Measurements from ENCODE around the gene ATP6V1D. TPM values are rescaled to one million over a fixed set of nuclear protein-coding genes. Genes with fewer than 3 reads are reported as not detected.

ATP6V1D gene
- total RNA-seq, 2 experiments from 2014 or later = 46.7 to 48.2 TPM

GRCh38 chr14:67317822-67318221 lies 41.8 kb downstream of the ATP6V1D start:
- POLR2A ChIA-PET = no interaction called here
- Mint-ChIP-seq H3K4me1 (no peaks in the 10 kb centered on the region), H3K36me3 (ENCODE audit: low read depth) (peaks cover 6% of the 10 kb centered on the region), H3K27me3 (no peaks in the 10 kb centered on the region), H3K4me3 (no peak overlapping the region), H3K9me3 (no peaks in the 10 kb centered on the region), H3K27ac (no peak overlapping the region)
- CTCF ChIA-PET = interaction anchor here (1.1 kb wide), 1 partner anchor 42 kb away, joined by 3 read pairs; the partner anchor contains the start of gene ATP6V1D
- DNase-seq = no peak

GRCh38 chr14:67313153-67313552 lies 46.5 kb downstream of the ATP6V1D start:
- Mint-ChIP-seq H3K4me1 (no peaks in the 10 kb centered on the region), H3K27ac (no peak overlapping the region)
- CTCF ChIA-PET = interaction anchor here (2.4 kb wide), 1 partner anchor 27 kb away, joined by 5 read pairs; no protein-coding TSS in a partner anchor

DNA sequence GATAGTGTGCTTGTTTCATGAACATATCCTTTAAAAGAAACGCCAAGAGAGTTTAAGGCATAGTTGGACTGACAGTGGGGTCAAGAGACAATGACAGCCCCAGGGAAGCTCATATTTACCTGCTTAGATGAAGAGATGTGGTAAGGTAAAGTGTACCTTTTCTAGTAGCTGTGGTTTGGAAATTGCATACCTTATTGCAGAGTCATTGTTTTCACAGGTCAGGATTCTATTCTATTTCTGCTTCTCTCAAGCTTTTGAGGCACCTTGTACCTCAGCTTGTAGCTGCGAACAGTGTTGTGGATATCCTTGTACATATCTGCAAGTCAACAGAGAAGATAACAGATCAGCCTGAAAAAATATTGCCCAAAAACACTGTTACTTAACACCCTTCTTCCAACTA lies 47.7 kb downstream of the ATP6V1D start:
- H3K4me1 Mint-ChIP-seq = no peaks in the 10 kb centered on the region
- no peaks in the 10 kb centered on the region for H3K9me3 Mint-ChIP-seq
- peaks cover 2% of the 10 kb centered on the region for H3K36me3 Mint-ChIP-seq (ENCODE audit: low read depth)
- DNase-seq = no peak
- CTCF ChIA-PET = no interaction called here
- no peak overlapping the region for H3K4me3 Mint-ChIP-seq
- H3K27me3 Mint-ChIP-seq = no peaks in the 10 kb centered on the region
- POLR2A ChIA-PET = no interaction called here
- no peak overlapping the region for H3K27ac Mint-ChIP-seq

More at GRCh38 chr14:67313153-67313552, 46.5 kb downstream of the ATP6V1D start:
- Mint-ChIP-seq H3K36me3 (ENCODE audit: low read depth) (peaks cover 2% of the 10 kb centered on the region), H3K27me3 (no peaks in the 10 kb centered on the region), H3K4me3 (no peak overlapping the region), H3K9me3 (no peaks in the 10 kb centered on the region)
- no peak for DNase-seq
- POLR2A ChIA-PET = no interaction called here

Other genes starting within 250 kb of the ATP6V1D start
- gene GARIN2, start 170.4 kb downstream of the ATP6V1D start, total RNA-seq = not detected
- gene PALS1, start 118.4 kb downstream of the ATP6V1D start, total RNA-seq = 1 to 10 TPM; 6.5 to 7.0 TPM
- gene EIF2S1, start 524 bp upstream of the ATP6V1D start, total RNA-seq = 100 to 1,000 TPM; 120 to 129 TPM
- gene PLEK2, start 52.4 kb upstream of the ATP6V1D start, total RNA-seq = under 1 TPM in 1 of 2 experiments, not detected in 1; 0.43 TPM
- gene TMEM229B, start 128.9 kb upstream of the ATP6V1D start, total RNA-seq = 10 to 100 TPM; 10.4 to 13.3 TPM
- gene PLEKHH1, start 173.5 kb upstream of the ATP6V1D start, total RNA-seq = under 1 TPM; 0.53 to 0.63 TPM
- gene PIGH, start 240.5 kb upstream of the ATP6V1D start, total RNA-seq = 10 to 100 TPM; 15.7 to 16.4 TPM